GM12878 (cell line): Measurements from ENCODE around the gene IL1RL1. TPM values are rescaled to one million over a fixed set of nuclear protein-coding genes. Genes with fewer than 3 reads are reported as not detected.

Source experiments
- BCL3 ChIP-seq: IDR thresholded peaks from 2 replicates; pipeline ENCODE4 v1.6.1; 2011; ENCODE audit warnings: borderline replicate concordance, low read depth, mild to moderate bottlenecking, moderate library complexity, low read length; ENCODE audit not compliant: insufficient read depth, poor library complexity, severe bottlenecking
- CHD1 ChIP-seq: IDR thresholded peaks from 2 replicates; pipeline ENCODE4 v1.6.1; 2012; ENCODE audit warnings: low read depth, low read length, improper control_type of control experiment
- GATAD2B ChIP-seq: fragments of 450-650 bp; conservative IDR thresholded peaks from 2 replicates; pipeline ENCODE4 v1.6.1; 2017; ENCODE audit warnings: low read depth, mild to moderate bottlenecking, moderate library complexity
- IKZF2 ChIP-seq, 2 experiments: fragments of 450-650 bp; IDR thresholded peaks; 2 replicates each; pipeline ENCODE4 v1.6.1; 2017; ENCODE audit warnings: mild to moderate bottlenecking in 2 of 2, moderate library complexity in 2 of 2
- JUNB ChIP-seq: IDR thresholded peaks from 2 replicates; pipeline ENCODE4 v1.6.1; 2016; ENCODE audit warnings: antibody characterized with exemption, mild to moderate bottlenecking
- KLF5 ChIP-seq: fragments of 450-650 bp; IDR thresholded peaks from 2 replicates; pipeline ENCODE4 v1.6.1; 2014; ENCODE audit warnings: mild to moderate bottlenecking; ENCODE audit not compliant: partially characterized antibody
- MEF2B ChIP-seq: fragments of 450-650 bp; IDR thresholded peaks from 2 replicates; pipeline ENCODE4 v1.6.1; 2018; ENCODE audit warnings: mild to moderate bottlenecking, moderate library complexity; ENCODE audit not compliant: partially characterized antibody, poor library complexity, severe bottlenecking
- NR2C2 ChIP-seq: IDR thresholded peaks from 2 replicates; pipeline ENCODE4 v1.6.1; 2011; ENCODE audit warnings: borderline replicate concordance, low read depth; ENCODE audit not compliant: control insufficient read depth, insufficient read length
- PAX5 ChIP-seq: IDR thresholded peaks from 2 replicates; pipeline ENCODE4 v1.6.1; 2011; ENCODE audit warnings: low read depth, low read length, borderline replicate concordance
- PBX3 ChIP-seq: IDR thresholded peaks from 2 replicates; pipeline ENCODE4 v1.6.1; 2011; ENCODE audit warnings: mild to moderate bottlenecking, low read depth, low read length, moderate library complexity; ENCODE audit not compliant: insufficient replicate concordance
- RBBP5 ChIP-seq: fragments of 200-600 bp; sonication (generic); conservative IDR thresholded peaks from 2 replicates; pipeline ENCODE4 v1.6.1; 2016
- SUZ12 ChIP-seq: fragments of 200-600 bp; sonication (generic); IDR thresholded peaks from one replicate; pipeline ENCODE4 v1.6.1; 2018; ENCODE audit warnings: antibody characterized with exemption, mild to moderate bottlenecking; ENCODE audit not compliant: unreplicated experiment
- TAF1 ChIP-seq: IDR thresholded peaks from 2 replicates; pipeline ENCODE4 v1.6.1; 2011; ENCODE audit warnings: mild to moderate bottlenecking, low read depth, low read length, borderline replicate concordance
- TBL1XR1 ChIP-seq: IDR thresholded peaks from 2 replicates; pipeline ENCODE4 v1.6.1; 2012; ENCODE audit warnings: low read depth, low read length, improper control_type of control experiment
- ZBED1 ChIP-seq: IDR thresholded peaks from 2 replicates; pipeline ENCODE4 v1.6.1; 2016; ENCODE audit warnings: borderline replicate concordance
- ZNF384 ChIP-seq: IDR thresholded peaks from 2 replicates; pipeline ENCODE4 v1.6.1; 2012; ENCODE audit warnings: low read depth, mild to moderate bottlenecking, low read length, improper control_type of control experiment, borderline replicate concordance
- ZNF592 ChIP-seq: fragments of 450-650 bp; IDR thresholded peaks from 2 replicates; pipeline ENCODE4 v1.6.1; 2017; ENCODE audit warnings: mild to moderate bottlenecking, moderate library complexity
- ZNF687 ChIP-seq: fragments of 450-650 bp; IDR thresholded peaks from 2 replicates; pipeline ENCODE4 v1.6.1; 2017; ENCODE audit warnings: mild to moderate bottlenecking, moderate library complexity
- polyA plus RNA-seq, 11 experiments: library from polyadenylated mRNA; depleted of rRNA in 4 of 11; unstranded in 6 of 11; stranded (reverse) in 5 of 11; fragments of >200 nt; fragmentation: Nextera tagmentation in 4 of 11; fragmentation: Illumina TruSeq in 1 of 11; extraction: Ambion mirVana in 4 of 11; extraction: Trizol in 1 of 11; gene quantifications; 1 replicate in 1 of 11; 2 replicates in 10 of 11; pipeline versions ENCODE4 v1.2.1 to v1.2.3, GENCODE V29; 2011 to 2016; ENCODE audit warnings: inconsistent platforms in 2 of 11, missing spikeins in 2 of 11, low read depth in 1 of 11
- total RNA-seq, 4 experiments: library from RNA; depleted of rRNA in 3 of 4; stranded (reverse); fragments of >200 nt in 3 of 4; fragmentation: Illumina TruSeq in 1 of 4; extraction: Trizol in 1 of 4; gene quantifications; 2 replicates each; pipeline versions ENCODE4 v1.2.1 to v1.2.3, GENCODE V29; 2013 to 2021

Gene IL1RL1
- total and polyA plus RNA-seq, 10 of the 15 experiments (the other 5 are each of a cell fraction or from before 2014, with no cell fraction given), result 0.08 to 0.18 TPM; not detected in 8

GRCh38 chr2:102301867-102302362 is 9.4 kb upstream of the IL1RL1 start (continued):
- peak; percentile 37 for TF ChIP-seq BCL3
- no peak for TF ChIP-seq CHD1
- TF ChIP-seq TBL1XR1, result no peak
- no peak for TF ChIP-seq PBX3
- peak; percentile 91 for TF ChIP-seq MEF2B
- TF ChIP-seq ZNF384, result 0 out of 2 replicates have a peak, but pooled peaks have one; percentile 30
- TF ChIP-seq ZNF687, result no peak
- TF ChIP-seq JUNB, result peak; percentile 40
- no peak for TF ChIP-seq GATAD2B
- TF ChIP-seq ZNF592, result no peak
- peak; percentile 84 to 85; a peak in 3 of 4 replicates for TF ChIP-seq IKZF2 (IDR thresholded peaks at IDR 0.05)
- 0 out of 2 replicates have a peak, but pooled peaks have one; percentile 37 for TF ChIP-seq PAX5
- TF ChIP-seq SUZ12, result no peak
- no peak for TF ChIP-seq RBBP5
- no peak for TF ChIP-seq ZBED1
- no peak for TF ChIP-seq KLF5
- no peak for TF ChIP-seq TAF1
- TF ChIP-seq NR2C2, result no peak
